K562 (cell line): ENCODE measurements around the gene PHKG1. TPM values are rescaled to one million over a fixed set of nuclear protein-coding genes. Genes with fewer than 3 reads are reported as not detected.

ENCODE experiments used
- ARID1B ChIP-seq: fragments of 450-650 bp; IDR thresholded peaks from 2 replicates; pipeline ENCODE4 v1.6.1; 2016; ENCODE audit warnings: antibody characterized with exemption, mild to moderate bottlenecking, inconsistent platforms
- CBX1 ChIP-seq: sonication (generic); IDR thresholded peaks from 2 replicates; pipeline ENCODE4 v1.6.1; 2016; ENCODE audit warnings: antibody characterized with exemption, low read depth, mild to moderate bottlenecking
- DDX20 ChIP-seq: fragments of 450-650 bp; IDR thresholded peaks from 2 replicates; pipeline ENCODE4 v1.6.1; 2016; ENCODE audit warnings: missing genetic modification characterization, low read depth, mild to moderate bottlenecking, missing compliant biosample characterization, moderate library complexity
- EGR1 ChIP-seq: fragments of 450-650 bp; conservative IDR thresholded peaks from 2 replicates; pipeline ENCODE4 v1.6.1; 2017; ENCODE audit warnings: mild to moderate bottlenecking
- ELF4 ChIP-seq: fragments of 450-650 bp; formaldehyde crosslinking; IDR thresholded peaks from 2 replicates; pipeline ENCODE4 v1.4.0; 2022; ENCODE audit warnings: missing genetic modification characterization
- ESRRA ChIP-seq: fragments of 450-650 bp; IDR thresholded peaks from 2 replicates; pipeline ENCODE4 v1.6.1; 2014; ENCODE audit warnings: low read depth, mild to moderate bottlenecking, moderate library complexity, borderline replicate concordance
- HNRNPK ChIP-seq: fragments of 200-400 bp; formaldehyde crosslinking; IDR thresholded peaks from one replicate; pipeline ENCODE4 v1.6.1; 2018; ENCODE audit warnings: mild to moderate bottlenecking, low read depth, low read length; ENCODE audit not compliant: poor library complexity, severe bottlenecking
- KLF13 ChIP-seq: fragments of 450-650 bp; IDR thresholded peaks from 2 replicates; pipeline ENCODE4 v1.6.1; 2016; ENCODE audit warnings: missing genetic modification characterization, low read depth, mild to moderate bottlenecking, missing compliant biosample characterization, moderate library complexity, borderline replicate concordance
- MCM7 ChIP-seq, 2 experiments: fragments of 450-650 bp; IDR thresholded peaks; 2 replicates each; pipeline ENCODE4 v1.6.1; 2016 to 2018
- MGA ChIP-seq: fragments of 450-650 bp; IDR thresholded peaks from 2 replicates; pipeline ENCODE4 v1.6.1; 2016; ENCODE audit warnings: mild to moderate bottlenecking, moderate library complexity
- PPARD ChIP-seq: fragments of 250-450 bp; sonication (Bioruptor Pico); IDR thresholded peaks from 2 replicates; pipeline ENCODE4 v1.8.0; 2022; ENCODE audit warnings: inconsistent platforms, mild to moderate bottlenecking, moderate library complexity
- ZBTB1 ChIP-seq: sonication (generic); formaldehyde crosslinking; IDR thresholded peaks from 2 replicates; pipeline ENCODE4 v1.8.1; 2023; ENCODE audit warnings: missing genetic modification reagents, low read depth, mild to moderate bottlenecking, borderline replicate concordance
- ZBTB34 ChIP-seq: fragments of 250-450 bp; sonication (Bioruptor Pico); IDR thresholded peaks from 2 replicates; pipeline ENCODE4 v1.8.0; 2021; ENCODE audit warnings: mild to moderate bottlenecking, moderate library complexity
- ZNF165 ChIP-seq: fragments of 250-450 bp; sonication (Bioruptor Pico); IDR thresholded peaks from 2 replicates; pipeline ENCODE4 v1.4.0; 2020; ENCODE audit warnings: borderline replicate concordance
- ZNF764 ChIP-seq: fragments of 250-450 bp; sonication (Bioruptor Pico); IDR thresholded peaks from 2 replicates; pipeline ENCODE4 v1.4.0; 2020; ENCODE audit warnings: low read depth, mild to moderate bottlenecking, moderate library complexity
- ZNF785 ChIP-seq: fragments of 250-450 bp; sonication (Bioruptor Pico); IDR thresholded peaks from 2 replicates; pipeline ENCODE4 v1.4.0; 2020; ENCODE audit warnings: mild to moderate bottlenecking
- polyA plus RNA-seq, 8 experiments: library from polyadenylated mRNA; depleted of rRNA in 4 of 8; stranded (reverse) in 5 of 8; unstranded in 3 of 8; fragments of >200 nt; fragmentation: Nextera tagmentation in 2 of 8; fragmentation: Illumina TruSeq in 1 of 8; extraction: Ambion mirVana in 2 of 8; extraction: Trizol in 1 of 8; gene quantifications; 2 replicates each; pipeline versions ENCODE4 v1.2.1 to v1.2.3, GENCODE V29; 2011 to 2014; ENCODE audit warnings: inconsistent platforms in 1 of 8, missing spikeins in 1 of 8
- total RNA-seq, 7 experiments: library from RNA; depleted of rRNA in 6 of 7; stranded (reverse); fragments of >200 nt in 6 of 7; fragmentation: Illumina TruSeq in 2 of 7; extraction: Trizol in 2 of 7; gene quantifications; 2 replicates each; pipeline versions ENCODE4 v1.2.1 to v1.2.3, GENCODE V29; 2011 to 2021; ENCODE audit warnings: low replicate concordance in 1 of 7

Gene PHKG1
- total and polyA plus RNA-seq, 9 of the 15 experiments (the other 6 are each of a cell fraction or from before 2014, with no cell fraction given): 0.10 to 0.83 (median 0.46) TPM

GRCh38 chr7:56033671-56034432, 58.9 kb downstream of the PHKG1 start (continued):
- TF ChIP-seq EGR1 (no peak), ZNF785 (CRISPR knock-in tag) (no peak), DDX20 (tag) (no peak), HNRNPK (no peak), ARID1B (peak; percentile 65), PPARD (CRISPR knock-in tag) (no peak), ESRRA (no peak), ELF4 (CRISPR knock-in tag) (no peak), MGA (no peak), KLF13 (tag) (no peak), CBX1 (peak; percentile 28; the same call in 1 of the 2 replicates), ZBTB1 (CRISPR knock-in tag) (no peak), ZNF764 (CRISPR knock-in tag) (no peak), ZBTB34 (CRISPR knock-in tag) (no peak), MCM7 (IDR thresholded peaks at IDR 0.05) (no peak), ZNF165 (CRISPR knock-in tag) (no peak)
